ENCODE results near the gene HHATL. TPM values are rescaled to one million over a fixed set of nuclear protein-coding genes. Genes with fewer than 3 reads are reported as not detected.

Gene HHATL
- total RNA-seq, 1 experiment from 2014 or later: not detected

DNA sequence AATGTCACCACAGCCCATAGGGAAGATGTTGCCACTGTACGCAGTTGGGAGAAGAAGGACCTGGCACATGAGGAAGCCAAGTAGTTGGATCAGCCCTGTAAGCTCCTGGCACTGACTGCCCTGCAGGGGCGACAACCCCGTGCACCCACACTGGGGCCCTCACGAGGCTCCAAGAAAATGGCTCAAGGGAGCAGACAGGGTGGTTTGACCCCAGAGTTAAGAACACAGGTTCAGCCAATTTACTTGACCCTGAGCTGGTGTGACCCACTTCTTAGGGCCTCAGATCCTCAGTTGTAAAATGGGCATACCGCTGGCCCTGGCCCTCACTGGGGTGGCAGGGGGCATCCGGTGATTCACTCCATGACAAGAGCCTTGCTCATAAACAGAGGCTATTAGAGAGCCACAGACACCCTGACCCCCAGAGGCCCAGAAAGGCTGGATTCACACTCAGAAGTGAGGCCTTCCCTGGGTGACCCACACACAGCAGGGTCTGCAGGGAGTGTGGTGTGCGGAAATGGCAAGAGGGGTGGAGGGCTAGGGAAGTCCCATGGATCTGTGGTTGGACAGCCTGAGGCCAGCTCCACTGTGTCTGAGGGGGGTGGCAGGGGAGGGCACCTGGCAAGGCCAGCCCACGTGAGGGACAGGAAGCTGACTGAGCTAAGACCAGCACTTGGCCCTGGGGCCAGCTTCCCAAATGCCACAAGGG lies 1.7 kb upstream of the HHATL start:
- no peak for ATAC-seq
- ChIA-PET CTCF (no interaction called here), POLR2A (interaction anchor here (0.5 kb wide), 1 partner anchor 114 kb away, joined by 8 read pairs; the partner anchor contains the start of gene SS18L2)
- H3K27ac ChIP-seq (ENCODE audit: low read length): no peak overlapping the region
- intact Hi-C loops (cut with micrococcal nuclease; ENCODE audit: unreplicated experiment) (no loop called here), in situ Hi-C loops (cut with HindIII; ENCODE audit: low pct_unique_long_range_greater_than_20kb, low sequenced_read_pairs) (no loop called here)
- no peaks in the 10 kb centered on the region for H3K27me3 ChIP-seq (ENCODE audit: control insufficient read depth, insufficient read depth, low read length)
- no peaks in the 10 kb centered on the region for H3K36me3 ChIP-seq (ENCODE audit: control insufficient read depth, insufficient read depth, low read length)
- TF ChIP-seq, protein P1, sequence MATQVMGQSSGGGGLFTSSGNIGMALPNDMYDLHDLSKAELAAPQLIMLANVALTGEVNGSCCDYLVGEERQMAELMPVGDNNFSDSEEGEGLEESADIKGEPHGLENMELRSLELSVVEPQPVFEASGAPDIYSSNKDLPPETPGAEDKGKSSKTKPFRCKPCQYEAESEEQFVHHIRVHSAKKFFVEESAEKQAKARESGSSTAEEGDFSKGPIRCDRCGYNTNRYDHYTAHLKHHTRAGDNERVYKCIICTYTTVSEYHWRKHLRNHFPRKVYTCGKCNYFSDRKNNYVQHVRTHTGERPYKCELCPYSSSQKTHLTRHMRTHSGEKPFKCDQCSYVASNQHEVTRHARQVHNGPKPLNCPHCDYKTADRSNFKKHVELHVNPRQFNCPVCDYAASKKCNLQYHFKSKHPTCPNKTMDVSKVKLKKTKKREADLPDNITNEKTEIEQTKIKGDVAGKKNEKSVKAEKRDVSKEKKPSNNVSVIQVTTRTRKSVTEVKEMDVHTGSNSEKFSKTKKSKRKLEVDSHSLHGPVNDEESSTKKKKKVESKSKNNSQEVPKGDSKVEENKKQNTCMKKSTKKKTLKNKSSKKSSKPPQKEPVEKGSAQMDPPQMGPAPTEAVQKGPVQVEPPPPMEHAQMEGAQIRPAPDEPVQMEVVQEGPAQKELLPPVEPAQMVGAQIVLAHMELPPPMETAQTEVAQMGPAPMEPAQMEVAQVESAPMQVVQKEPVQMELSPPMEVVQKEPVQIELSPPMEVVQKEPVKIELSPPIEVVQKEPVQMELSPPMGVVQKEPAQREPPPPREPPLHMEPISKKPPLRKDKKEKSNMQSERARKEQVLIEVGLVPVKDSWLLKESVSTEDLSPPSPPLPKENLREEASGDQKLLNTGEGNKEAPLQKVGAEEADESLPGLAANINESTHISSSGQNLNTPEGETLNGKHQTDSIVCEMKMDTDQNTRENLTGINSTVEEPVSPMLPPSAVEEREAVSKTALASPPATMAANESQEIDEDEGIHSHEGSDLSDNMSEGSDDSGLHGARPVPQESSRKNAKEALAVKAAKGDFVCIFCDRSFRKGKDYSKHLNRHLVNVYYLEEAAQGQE (IDR thresholded peaks at IDR 0.05; ENCODE audit: insufficient read depth in 1 of 2, low read depth in 2 of 2, low read length in 1 of 2): no peak
- TF ChIP-seq, protein P2, sequence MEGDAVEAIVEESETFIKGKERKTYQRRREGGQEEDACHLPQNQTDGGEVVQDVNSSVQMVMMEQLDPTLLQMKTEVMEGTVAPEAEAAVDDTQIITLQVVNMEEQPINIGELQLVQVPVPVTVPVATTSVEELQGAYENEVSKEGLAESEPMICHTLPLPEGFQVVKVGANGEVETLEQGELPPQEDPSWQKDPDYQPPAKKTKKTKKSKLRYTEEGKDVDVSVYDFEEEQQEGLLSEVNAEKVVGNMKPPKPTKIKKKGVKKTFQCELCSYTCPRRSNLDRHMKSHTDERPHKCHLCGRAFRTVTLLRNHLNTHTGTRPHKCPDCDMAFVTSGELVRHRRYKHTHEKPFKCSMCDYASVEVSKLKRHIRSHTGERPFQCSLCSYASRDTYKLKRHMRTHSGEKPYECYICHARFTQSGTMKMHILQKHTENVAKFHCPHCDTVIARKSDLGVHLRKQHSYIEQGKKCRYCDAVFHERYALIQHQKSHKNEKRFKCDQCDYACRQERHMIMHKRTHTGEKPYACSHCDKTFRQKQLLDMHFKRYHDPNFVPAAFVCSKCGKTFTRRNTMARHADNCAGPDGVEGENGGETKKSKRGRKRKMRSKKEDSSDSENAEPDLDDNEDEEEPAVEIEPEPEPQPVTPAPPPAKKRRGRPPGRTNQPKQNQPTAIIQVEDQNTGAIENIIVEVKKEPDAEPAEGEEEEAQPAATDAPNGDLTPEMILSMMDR (IDR thresholded peaks at IDR 0.05): no peak
- no peak for TF ChIP-seq SIN3A (IDR thresholded peaks at IDR 0.05; ENCODE audit: borderline replicate concordance, insufficient read depth, low read depth, low read length)
- TF ChIP-seq TCF7L2 (IDR thresholded peaks at IDR 0.05; ENCODE audit: low read depth, low read length): no peak
- no peak for TF ChIP-seq POLR2AphosphoS5 (IDR thresholded peaks at IDR 0.05; ENCODE audit: low read depth, low read length)
- no TSS peak for BruUV-seq (replicated peaks)
- H3K4me1 ChIP-seq (ENCODE audit: control insufficient read depth, insufficient read depth, low read length): no peaks in the 10 kb centered on the region
- no peak for DNase-seq (ENCODE audit: low read depth, low spot score)
- no peaks in the 10 kb centered on the region for H3K9me3 ChIP-seq (ENCODE audit: control insufficient read depth, insufficient read depth, low read depth, low read length)
- H3K4me3 ChIP-seq (ENCODE audit: low read depth in 2 of 2, low read length in 2 of 2): no peak overlapping the region

DNA sequence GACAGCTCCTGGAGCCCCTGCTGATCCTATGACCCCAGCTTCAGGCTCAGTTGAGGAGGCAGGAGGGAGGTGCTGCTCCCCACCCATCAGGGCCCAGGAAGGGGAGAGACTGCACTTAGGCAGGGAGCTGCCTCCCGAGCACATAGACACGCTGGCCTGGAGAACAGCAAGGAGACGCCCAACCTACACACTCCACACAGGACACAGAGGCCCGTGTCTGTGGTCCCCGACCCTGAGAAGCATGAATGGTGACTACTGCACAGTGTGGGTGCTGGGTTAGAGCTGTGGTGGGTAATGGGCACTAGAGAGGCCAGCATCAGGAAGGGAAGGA lies 1.1 kb upstream of the HHATL start:
- no peaks in the 10 kb centered on the region for H3K4me1 ChIP-seq (ENCODE audit: control insufficient read depth, insufficient read depth, low read length)
- no peak for ATAC-seq
- no peak overlapping the region for H3K27ac ChIP-seq (ENCODE audit: low read length)
- H3K9me3 ChIP-seq (ENCODE audit: control insufficient read depth, insufficient read depth, low read depth, low read length): no peaks in the 10 kb centered on the region
- TF ChIP-seq, protein P1 (IDR thresholded peaks at IDR 0.05; ENCODE audit: insufficient read depth in 1 of 2, low read depth in 2 of 2, low read length in 1 of 2): no peak
- no peak for TF ChIP-seq TCF7L2 (IDR thresholded peaks at IDR 0.05; ENCODE audit: low read depth, low read length)
- TF ChIP-seq POLR2AphosphoS5 (IDR thresholded peaks at IDR 0.05; ENCODE audit: low read depth, low read length): no peak
- TF ChIP-seq SIN3A (IDR thresholded peaks at IDR 0.05; ENCODE audit: borderline replicate concordance, insufficient read depth, low read depth, low read length): no peak
- TF ChIP-seq, protein P2 (IDR thresholded peaks at IDR 0.05): no peak
- CTCF ChIA-PET: no interaction called here
- POLR2A ChIA-PET: interaction anchor here (0.5 kb wide), 1 partner anchor 113 kb away, joined by 8 read pairs; the partner anchor contains the start of gene SS18L2
- no peaks in the 10 kb centered on the region for H3K27me3 ChIP-seq (ENCODE audit: control insufficient read depth, insufficient read depth, low read length)
- no peak for DNase-seq (ENCODE audit: low read depth, low spot score)
- intact Hi-C loops (cut with micrococcal nuclease; ENCODE audit: unreplicated experiment) (no loop called here), in situ Hi-C loops (cut with HindIII; ENCODE audit: low pct_unique_long_range_greater_than_20kb, low sequenced_read_pairs) (no loop called here)
- no peaks in the 10 kb centered on the region for H3K36me3 ChIP-seq (ENCODE audit: control insufficient read depth, insufficient read depth, low read length)
- H3K4me3 ChIP-seq (ENCODE audit: low read depth in 2 of 2, low read length in 2 of 2): no peak overlapping the region
- no TSS peak for BruUV-seq (replicated peaks)

Data from Panc1 (cell line).